ENCODE measurements around the gene CATSPERE. TPM values are rescaled to one million over a fixed set of nuclear protein-coding genes. Genes with fewer than 3 reads are reported as not detected.
A peak's percentile ranks its signal among the peaks of the same experiment; 100 is the strongest.

Gene CATSPERE
- total RNA-seq, 1 donor from 2014 or later = 1.1 TPM

- Histone ChIP-seq H3K27me3 (no peaks in the 10 kb centered on the region), H3K9me3 (no peaks in the 10 kb centered on the region), H3K36me3 (no peaks in the 10 kb centered on the region), H3K27ac (no peak overlapping the region), H3K4me1 (no peaks in the 10 kb centered on the region), H3K4me3 (no peak overlapping the region)
- ATAC-seq (no peak), DNase-seq (no peak)
- no peak for TF ChIP-seq CTCF (IDR thresholded peaks at IDR 0.05)
- intact Hi-C loops (cut with DNase I) = no loop called here
These were observed 165.6 kb downstream of the CATSPERE start for GRCh38 chr1:244626709-244627108.

GRCh38 chr1:244628789-244629188, 167.7 kb downstream of the CATSPERE start:
- H3K27ac ChIP-seq = no peak overlapping the region
- peak; percentile 87 for ATAC-seq
- no peaks in the 10 kb centered on the region for H3K27me3 ChIP-seq
- no peak for DNase-seq
- intact Hi-C loops (cut with DNase I) = no loop called here
- no peak overlapping the region for H3K4me3 ChIP-seq
- H3K4me1 ChIP-seq = no peaks in the 10 kb centered on the region
- H3K9me3 ChIP-seq = no peaks in the 10 kb centered on the region
- no peaks in the 10 kb centered on the region for H3K36me3 ChIP-seq
- TF ChIP-seq CTCF (IDR thresholded peaks at IDR 0.05) = no peak

GRCh38 chr1:244633140-244633539, 172.1 kb downstream of the CATSPERE start:
- Histone ChIP-seq H3K9me3 (no peaks in the 10 kb centered on the region), H3K4me1 (no peaks in the 10 kb centered on the region), H3K27ac (no peak overlapping the region), H3K4me3 (no peak overlapping the region), H3K36me3 (no peaks in the 10 kb centered on the region), H3K27me3 (no peaks in the 10 kb centered on the region)
- no peak for DNase-seq
- TF ChIP-seq CTCF (IDR thresholded peaks at IDR 0.05) = no peak
- intact Hi-C loops (cut with DNase I) = no loop called here
- ATAC-seq = no peak

GRCh38 chr1:244634546-244634945, 173.5 kb downstream of the CATSPERE start:
- ATAC-seq = no peak
- no peak for DNase-seq
- H3K9me3 ChIP-seq = no peaks in the 10 kb centered on the region
- no peaks in the 10 kb centered on the region for H3K36me3 ChIP-seq
- no peaks in the 10 kb centered on the region for H3K27me3 ChIP-seq
- H3K4me3 ChIP-seq = no peak overlapping the region
- H3K27ac ChIP-seq = no peak overlapping the region
- TF ChIP-seq CTCF (IDR thresholded peaks at IDR 0.05) = no peak
- intact Hi-C loops (cut with DNase I) = no loop called here
- no peaks in the 10 kb centered on the region for H3K4me1 ChIP-seq

- Histone ChIP-seq H3K27me3 (no peaks in the 10 kb centered on the region), H3K4me3 (no peak overlapping the region), H3K4me1 (no peaks in the 10 kb centered on the region), H3K9me3 (no peaks in the 10 kb centered on the region), H3K36me3 (no peaks in the 10 kb centered on the region), H3K27ac (no peak overlapping the region)
- DNase-seq (no peak), ATAC-seq (no peak)
- TF ChIP-seq CTCF (IDR thresholded peaks at IDR 0.05) = no peak
- intact Hi-C loops (cut with DNase I) = no loop called here
These were observed 175.6 kb downstream of the CATSPERE start for GRCh38 chr1:244636488-244637259.
